SK-N-SH (cell line): Measurements from ENCODE around the gene SPOCK1. TPM values are rescaled to one million over a fixed set of nuclear protein-coding genes. Genes with fewer than 3 reads are reported as not detected.

Experiments
- CTCF ChIA-PET: fragments of 300-600, 350-600 bp; formaldehyde crosslinking; extraction: SDS; loops from one replicate; lab custom pipeline; 2021; lab: Yijun Ruan, JAX
- POLR2A ChIA-PET: fragments of 350-600 bp; sonication (Branson Sonifier 250); formaldehyde crosslinking; extraction: SDS; loops from one replicate; lab custom pipeline; 2020; ENCODE audit warnings: antibody characterized with exemption, inconsistent platforms; lab: Yijun Ruan, JAX
- DNase-seq: peaks from one replicate; pipeline ENCODE4 v3.0.0; 2012
- H2AFZ ChIP-seq: fragments of 200-600 bp; sonication (generic); 2 replicates; pipeline ENCODE4 v1.8.1; 2016; ENCODE audit warnings: antibody characterized with exemption, mild to moderate bottlenecking, low read depth
- H3F3A ChIP-seq: fragments of 200-600 bp; sonication (generic); replicated peaks from 2 replicates; pipeline ENCODE3; 2016; ENCODE audit warnings: antibody characterized with exemption, mild to moderate bottlenecking; ENCODE audit not compliant: insufficient read depth
- H3K27ac ChIP-seq, 2 experiments: fragments of 200-500 bp in 1 of 2; fragments of 200-600 bp in 1 of 2; sonication (Bioruptor generic) in 1 of 2; sonication (generic), shearing (Covaris generic) in 1 of 2; 2 replicates each; pipeline versions ENCODE4 v1.5.1 to v1.6.1; 2014 to 2016; ENCODE audit warnings: low read depth in 2 of 2, inconsistent platforms in 1 of 2, low read length in 1 of 2, mild to moderate bottlenecking in 1 of 2, mixed read lengths in 1 of 2
- H3K27me3 ChIP-seq: fragments of 200-600 bp; sonication (generic), shearing (Covaris generic); 2 replicates; pipeline ENCODE4 v1.6.1; 2016; ENCODE audit warnings: mixed run types; ENCODE audit not compliant: insufficient read depth
- H3K36me3 ChIP-seq, 2 experiments: fragments of 200-500 bp in 1 of 2; fragments of 200-600 bp in 1 of 2; sonication (Bioruptor generic) in 1 of 2; sonication (generic) in 1 of 2; replicated peaks in 1 of 2; 2 replicates each; pipeline versions ENCODE3 to v1.5.1; 2014 to 2016; ENCODE audit warnings: low read length in 1 of 2, mild to moderate bottlenecking in 1 of 2; ENCODE audit not compliant: insufficient read depth in 2 of 2, control insufficient read depth in 1 of 2
- H3K4me1 ChIP-seq, 2 experiments: fragments of 200-500 bp in 1 of 2; fragments of 200-600 bp in 1 of 2; sonication (Bioruptor generic) in 1 of 2; sonication (generic), shearing (Covaris generic) in 1 of 2; 2 replicates each; pipeline versions ENCODE4 v1.5.1 to v1.6.1; 2014 to 2016; ENCODE audit warnings: low read depth in 1 of 2, low read length in 1 of 2, mixed run types in 1 of 2; ENCODE audit not compliant: insufficient read depth in 2 of 2, control insufficient read depth in 1 of 2
- H3K4me2 ChIP-seq: fragments of 200-600 bp; sonication (generic), shearing (Covaris generic); 2 replicates; pipeline ENCODE4 v1.6.1; 2017; ENCODE audit warnings: mixed run types
- H3K4me3 ChIP-seq, 2 experiments: fragments of 200-500 bp in 1 of 2; fragments of 200-600 bp in 1 of 2; sonication (Bioruptor generic) in 1 of 2; sonication (generic), shearing (Covaris generic) in 1 of 2; 2 replicates each; pipeline versions ENCODE4 v1.5.1 to v1.8.1; 2014 to 2016; ENCODE audit warnings: low read depth in 2 of 2, inconsistent platforms in 1 of 2, low read length in 1 of 2, mild to moderate bottlenecking in 1 of 2, mixed read lengths in 1 of 2, moderate library complexity in 1 of 2
- H3K79me2 ChIP-seq: fragments of 200-600 bp; sonication (generic); 2 replicates; pipeline ENCODE4 v1.8.1; 2017; ENCODE audit warnings: mild to moderate bottlenecking; ENCODE audit not compliant: insufficient read depth
- H3K9ac ChIP-seq: fragments of 200-600 bp; sonication (generic); 2 replicates; pipeline ENCODE4 v1.6.1; 2017; ENCODE audit warnings: mixed run types
- H3K9me2 ChIP-seq: fragments of 200-600 bp; sonication (generic); 2 replicates; pipeline ENCODE4 v1.6.1; 2017; ENCODE audit warnings: mixed run types
- H3K9me3 ChIP-seq: fragments of 200-600 bp; sonication (generic); 2 replicates; pipeline ENCODE4 v1.6.1; 2017; ENCODE audit warnings: mixed run types, mild to moderate bottlenecking, moderate library complexity
- H4K20me1 ChIP-seq: fragments of 200-600 bp; sonication (generic); 2 replicates; pipeline ENCODE4 v1.6.1; 2017; ENCODE audit warnings: mild to moderate bottlenecking, mixed run types; ENCODE audit not compliant: insufficient read depth
- GATA2 ChIP-seq: sonication (generic); formaldehyde crosslinking; IDR thresholded peaks from 2 replicates; pipeline ENCODE4 v1.5.0; 2020; ENCODE audit warnings: mild to moderate bottlenecking, missing genetic modification reagents
- MXI1 ChIP-seq: IDR thresholded peaks from 2 replicates; pipeline ENCODE4 v1.6.1; 2012; ENCODE audit warnings: mild to moderate bottlenecking, low read depth, low read length, improper control_type of control experiment
- NFIC ChIP-seq: IDR thresholded peaks from 2 replicates; pipeline ENCODE4 v1.4.0; 2012; ENCODE audit warnings: borderline replicate concordance
- POLR2AphosphoS5 ChIP-seq: IDR thresholded peaks from 2 replicates; pipeline ENCODE4 v1.6.1; 2012; ENCODE audit warnings: low read depth, low read length
- SMC3 ChIP-seq: IDR thresholded peaks from 2 replicates; pipeline ENCODE4 v1.6.1; 2012; ENCODE audit warnings: low read depth, low read length, improper control_type of control experiment
- TEAD4 ChIP-seq: IDR thresholded peaks from 2 replicates; pipeline ENCODE4 v1.4.0; 2012; ENCODE audit warnings: mild to moderate bottlenecking, borderline replicate concordance; ENCODE audit not compliant: insufficient read depth
- YY1 ChIP-seq: IDR thresholded peaks from 2 replicates; pipeline ENCODE4 v1.4.0; 2012; ENCODE audit warnings: low read depth, mild to moderate bottlenecking
- WGBS: methylation state at CpG from one replicate; pipeline ENCODE4 v1.1.6; 2017; ENCODE audit warnings: low lambda C conversion rate; 5-methylcytosine and 5-hydroxymethylcytosine counted together
- polyA plus RNA-seq, 3 experiments: library from polyadenylated mRNA; depleted of rRNA; stranded (reverse); fragments of >200 nt; gene quantifications; 2 replicates each; pipeline ENCODE4 v1.2.3, GENCODE V29; 2012
- TF ChIP-seq, protein P1 (sequence below): IDR thresholded peaks from 2 replicates; pipeline ENCODE4 v1.4.0; 2012; ENCODE audit warnings: low read depth, borderline replicate concordance
- TF ChIP-seq, protein P2 (sequence below): fragments of 150-350 bp; IDR thresholded peaks from 2 replicates; pipeline ENCODE4 v1.6.1; 2016; ENCODE audit warnings: mild to moderate bottlenecking, low read depth, low read length
- TF ChIP-seq, protein P3 (sequence below): IDR thresholded peaks from 2 replicates; pipeline ENCODE4 v1.4.0; 2012; ENCODE audit warnings: low read depth

Gene SPOCK1
- polyA plus RNA-seq, 1 of the 3 experiments (the other 2 are of a cell fraction): 11.3 TPM

DNA sequence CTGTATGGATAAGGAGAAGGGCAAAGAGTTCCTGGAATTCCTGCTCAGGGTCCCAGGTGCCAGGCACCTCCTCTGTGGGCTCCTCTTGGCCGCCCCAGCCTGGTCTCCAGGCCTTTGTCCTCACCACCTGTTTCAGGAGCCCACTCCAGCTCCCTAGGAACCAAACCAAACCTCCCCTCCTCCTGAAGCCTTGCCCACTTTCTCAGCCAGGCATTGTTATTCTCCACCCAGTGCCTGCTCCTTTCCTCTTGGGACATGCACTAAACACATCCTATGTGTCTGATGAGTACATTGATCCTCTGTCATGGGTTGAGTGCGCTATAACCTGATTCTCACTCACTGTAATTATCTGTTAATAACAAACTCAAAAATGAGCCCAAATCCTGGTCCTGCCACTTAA, 189.8 kb downstream of the SPOCK1 start (continued):
- TF ChIP-seq, protein P1, sequence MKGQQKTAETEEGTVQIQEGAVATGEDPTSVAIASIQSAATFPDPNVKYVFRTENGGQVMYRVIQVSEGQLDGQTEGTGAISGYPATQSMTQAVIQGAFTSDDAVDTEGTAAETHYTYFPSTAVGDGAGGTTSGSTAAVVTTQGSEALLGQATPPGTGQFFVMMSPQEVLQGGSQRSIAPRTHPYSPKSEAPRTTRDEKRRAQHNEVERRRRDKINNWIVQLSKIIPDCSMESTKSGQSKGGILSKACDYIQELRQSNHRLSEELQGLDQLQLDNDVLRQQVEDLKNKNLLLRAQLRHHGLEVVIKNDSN: no peak
- TF ChIP-seq YY1: no peak
- TF ChIP-seq, protein P2, sequence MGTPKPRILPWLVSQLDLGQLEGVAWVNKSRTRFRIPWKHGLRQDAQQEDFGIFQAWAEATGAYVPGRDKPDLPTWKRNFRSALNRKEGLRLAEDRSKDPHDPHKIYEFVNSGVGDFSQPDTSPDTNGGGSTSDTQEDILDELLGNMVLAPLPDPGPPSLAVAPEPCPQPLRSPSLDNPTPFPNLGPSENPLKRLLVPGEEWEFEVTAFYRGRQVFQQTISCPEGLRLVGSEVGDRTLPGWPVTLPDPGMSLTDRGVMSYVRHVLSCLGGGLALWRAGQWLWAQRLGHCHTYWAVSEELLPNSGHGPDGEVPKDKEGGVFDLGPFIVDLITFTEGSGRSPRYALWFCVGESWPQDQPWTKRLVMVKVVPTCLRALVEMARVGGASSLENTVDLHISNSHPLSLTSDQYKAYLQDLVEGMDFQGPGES: no peak
- TF ChIP-seq, all 33 proteins: peak for 0

DNA sequence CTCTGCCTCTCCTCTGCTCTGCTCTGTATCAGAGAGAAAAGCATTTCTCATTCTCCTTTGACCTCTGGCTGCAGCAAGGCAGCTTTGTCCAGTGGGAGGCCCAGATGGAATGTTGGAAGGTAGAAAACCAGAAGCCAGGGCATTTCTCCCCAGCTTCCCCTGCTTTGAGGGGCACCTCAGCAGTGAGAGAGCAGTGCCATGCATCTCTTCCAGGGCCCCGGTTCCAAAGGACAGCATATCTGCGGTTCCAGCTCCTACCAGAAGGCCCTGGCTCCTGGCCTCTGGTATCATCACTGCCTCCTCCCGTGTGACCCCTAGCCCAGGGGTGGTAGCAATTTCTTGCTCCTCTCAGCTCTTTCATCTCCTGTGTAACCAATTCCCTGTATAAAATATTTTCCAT, 190.8 kb downstream of the SPOCK1 start:
- Histone ChIP-seq H3K27me3 (no peaks in the 10 kb centered on the region), H3F3A (peaks cover 14% of the 10 kb centered on the region), H3K9me3 (no peaks in the 10 kb centered on the region), H3K36me3 (no peaks in the 10 kb centered on the region), H3K9ac (no peak overlapping the region), H2AFZ (no peak overlapping the region), H3K79me2 (peaks cover 15% of the 10 kb centered on the region), H4K20me1 (no peaks in the 10 kb centered on the region), H3K4me3 (no peak overlapping the region), H3K27ac (no peak overlapping the region), H3K9me2 (no peaks in the 10 kb centered on the region), H3K4me2 (no peak overlapping the region), H3K4me1 (peaks cover 10 to 23% of the 10 kb centered on the region in 2 experiments)
- no peak for TF ChIP-seq SMC3
- TF ChIP-seq, protein P3, sequence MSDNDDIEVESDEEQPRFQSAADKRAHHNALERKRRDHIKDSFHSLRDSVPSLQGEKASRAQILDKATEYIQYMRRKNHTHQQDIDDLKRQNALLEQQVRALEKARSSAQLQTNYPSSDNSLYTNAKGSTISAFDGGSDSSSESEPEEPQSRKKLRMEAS: no peak
- no peak for TF ChIP-seq GATA2 (CRISPR knock-in tag)
- ChIA-PET CTCF (interaction anchor here (0.7 to 2.6 kb wide), 2 partner anchors 11 to 12 kb away, joined by 3 to 14 read pairs; no protein-coding TSS in a partner anchor), POLR2A (no interaction called here)
- WGBS: 89% methylated on average over 3 of the region's 3 CpGs
- no peak for DNase-seq

DNA sequence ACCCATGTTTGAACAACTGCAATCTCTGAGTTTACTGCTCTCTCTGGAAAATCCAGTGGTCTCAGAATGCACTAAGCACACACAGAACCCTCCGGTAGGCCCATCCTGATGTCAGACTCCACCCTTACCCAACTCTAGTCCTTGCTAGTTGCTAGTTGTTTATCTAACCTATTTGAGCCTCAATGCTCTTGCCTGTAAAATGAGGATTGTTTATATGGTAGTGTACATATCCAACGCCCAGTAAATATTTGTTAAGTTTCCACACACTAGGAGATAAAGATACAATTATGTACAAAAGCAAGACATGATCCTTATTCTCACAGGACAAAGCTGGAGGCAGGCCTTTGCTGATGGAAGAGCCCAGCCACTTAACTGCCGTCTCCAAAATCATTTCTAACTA, 192.2 kb downstream of the SPOCK1 start:
- 80% methylated on average over 3 of the region's 3 CpGs for WGBS
- peaks cover 8 to 23% of the 10 kb centered on the region in 2 experiments for H3K4me1 ChIP-seq
- no peaks in the 10 kb centered on the region for H4K20me1 ChIP-seq
- H3K36me3 ChIP-seq: no peaks in the 10 kb centered on the region
- H3K9ac ChIP-seq: no peak overlapping the region
- ChIA-PET CTCF (interaction anchor here (1.1 to 2.6 kb wide), 3 partner anchors 9 to 14 kb away, joined by 3 to 14 read pairs (median 3); no protein-coding TSS in a partner anchor), POLR2A (no interaction called here)
- no peaks in the 10 kb centered on the region for H3K27me3 ChIP-seq
- H2AFZ ChIP-seq: no peak overlapping the region
- DNase-seq: no peak
- H3K9me3 ChIP-seq: no peaks in the 10 kb centered on the region
- no peaks in the 10 kb centered on the region for H3K9me2 ChIP-seq
- H3F3A ChIP-seq: peaks cover 14% of the 10 kb centered on the region
- H3K4me3 ChIP-seq: no peak overlapping the region
- no peak for TF ChIP-seq NFIC
- no peak for TF ChIP-seq TEAD4
- no peak for TF ChIP-seq MXI1
- TF ChIP-seq POLR2AphosphoS5: no peak
- TF ChIP-seq, all 33 proteins: peak for 0
- no peak overlapping the region for H3K27ac ChIP-seq
- H3K79me2 ChIP-seq: peaks cover 14% of the 10 kb centered on the region
- H3K4me2 ChIP-seq: no peak overlapping the region
